ENCODE results near the gene RRAGB.

- no peak for TF ChIP-seq TAF1 (IDR thresholded peaks at IDR 0.05; ENCODE audit: low read depth, low read length)
- TF ChIP-seq POU2F2 (IDR thresholded peaks at IDR 0.05; ENCODE audit: low read depth, low read length), result no peak
- no peak for TF ChIP-seq POLR2A (IDR thresholded peaks at IDR 0.05; ENCODE audit: low read depth, low read length)
Measured at GRCh38 chrX:55709735-55710134, 7.8 kb upstream of the RRAGB start.
